ENCODE results near the gene GIGYF1.
A peak's percentile ranks its signal among the peaks of the same experiment; 100 is the strongest.

GIGYF1 gene

GRCh38 chr7:100689230-100690135 lies 4.6 kb downstream of the GIGYF1 start:
- TF ChIP-seq MAX (IDR thresholded peaks at IDR 0.05; ENCODE audit: low read depth, low read length): no peak
- peak; percentile 7 for TF ChIP-seq CTCF (IDR thresholded peaks at IDR 0.05; ENCODE audit: low read depth, low read length)
- H3K4me3 ChIP-seq (ENCODE audit: low read depth, low read length): no peak overlapping the region
- peak; percentile 52 for DNase-seq (ENCODE audit: low read depth)

GRCh38 chr7:100688326-100688860 lies 5.7 kb downstream of the GIGYF1 start:
- H3K4me3 ChIP-seq (ENCODE audit: low read depth, low read length): no peak overlapping the region
- no peak for DNase-seq (ENCODE audit: low read depth)
- TF ChIP-seq MYC (IDR thresholded peaks at IDR 0.05; ENCODE audit: low read depth, low read length): no peak
- no peak for TF ChIP-seq POLR2A (IDR thresholded peaks at IDR 0.05; ENCODE audit: extremely low read depth, insufficient read length)
- no peak for TF ChIP-seq CTCF (IDR thresholded peaks at IDR 0.05; ENCODE audit: low read depth, low read length)
- TF ChIP-seq MAX (IDR thresholded peaks at IDR 0.05; ENCODE audit: low read depth, low read length): no peak

GRCh38 chr7:100687751-100688300 lies 6.2 kb downstream of the GIGYF1 start:
- H3K4me3 ChIP-seq (ENCODE audit: low read depth, low read length): no peak overlapping the region
- DNase-seq (ENCODE audit: low read depth): no peak
- TF ChIP-seq POLR2A (IDR thresholded peaks at IDR 0.05; ENCODE audit: extremely low read depth, insufficient read length) (no peak), MYC (IDR thresholded peaks at IDR 0.05; ENCODE audit: low read depth, low read length) (no peak)

GRCh38 chr7:100687261-100687660 lies 6.8 kb downstream of the GIGYF1 start:
- DNase-seq (ENCODE audit: low read depth): no peak
- no peak overlapping the region for H3K4me3 ChIP-seq (ENCODE audit: low read depth, low read length)
- TF ChIP-seq MAX (IDR thresholded peaks at IDR 0.05; ENCODE audit: low read depth, low read length) (no peak), POLR2A (IDR thresholded peaks at IDR 0.05; ENCODE audit: extremely low read depth, insufficient read length) (no peak), CTCF (IDR thresholded peaks at IDR 0.05; ENCODE audit: low read depth, low read length) (no peak), MYC (IDR thresholded peaks at IDR 0.05; ENCODE audit: low read depth, low read length) (no peak)

GRCh38 chr7:100686822-100687211 lies 7.2 kb downstream of the GIGYF1 start:
- no peak for TF ChIP-seq POLR2A (IDR thresholded peaks at IDR 0.05; ENCODE audit: extremely low read depth, insufficient read length)
- no peak for TF ChIP-seq CTCF (IDR thresholded peaks at IDR 0.05; ENCODE audit: low read depth, low read length)
- no peak for TF ChIP-seq MAX (IDR thresholded peaks at IDR 0.05; ENCODE audit: low read depth, low read length)
- TF ChIP-seq MYC (IDR thresholded peaks at IDR 0.05; ENCODE audit: low read depth, low read length): no peak
- H3K4me3 ChIP-seq (ENCODE audit: low read depth, low read length): no peak overlapping the region
- no peak for DNase-seq (ENCODE audit: low read depth)

- H3K4me3 ChIP-seq (ENCODE audit: low read depth, low read length): no peak overlapping the region
- DNase-seq (ENCODE audit: low read depth): no peak
- TF ChIP-seq CTCF (IDR thresholded peaks at IDR 0.05; ENCODE audit: low read depth, low read length) (no peak), POLR2A (IDR thresholded peaks at IDR 0.05; ENCODE audit: extremely low read depth, insufficient read length) (no peak), MYC (IDR thresholded peaks at IDR 0.05; ENCODE audit: low read depth, low read length) (no peak)
Measured at GRCh38 chr7:100686201-100686821, 7.7 kb downstream of the GIGYF1 start.
